ENCODE data around the gene MGP. TPM values are rescaled to one million over a fixed set of nuclear protein-coding genes. Genes with fewer than 3 reads are reported as not detected.

MGP gene
- polyA plus RNA-seq, 3 donors = not detected

DNA sequence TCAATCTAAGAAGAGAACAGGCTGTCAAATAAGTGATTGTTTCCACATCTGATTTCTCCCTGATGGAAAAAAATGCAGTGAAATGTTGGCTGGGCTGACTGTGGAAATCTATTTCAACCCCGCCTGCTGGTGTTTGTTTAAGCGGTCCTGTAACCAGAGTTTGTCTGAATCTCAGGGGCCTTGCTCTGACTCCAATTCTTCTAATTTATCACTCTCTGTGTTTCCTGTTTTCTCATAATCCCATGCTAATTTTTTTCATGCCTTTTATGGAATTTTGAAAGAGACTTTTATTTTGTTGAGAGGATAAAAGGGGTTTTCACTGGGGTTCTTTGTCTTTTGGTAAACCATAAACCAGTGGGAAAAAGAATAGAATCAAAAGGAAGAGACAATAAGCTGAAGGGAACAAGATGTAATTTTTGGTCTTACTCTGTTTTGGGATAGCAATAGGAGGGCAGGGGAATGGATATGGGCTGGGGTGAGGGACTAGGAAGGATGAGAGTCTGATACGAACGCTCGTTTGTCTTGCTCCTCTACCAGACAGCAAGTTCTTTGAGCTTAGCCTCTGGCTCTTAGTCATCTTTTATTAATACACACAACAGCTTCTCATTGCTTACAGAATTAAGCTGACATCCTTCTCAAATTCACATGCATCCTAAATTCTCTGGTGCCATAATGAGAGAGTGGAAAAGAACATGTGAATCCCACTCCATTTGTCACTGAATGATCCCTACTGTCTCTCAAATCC, 8.0 kb upstream of the MGP start:
- no peaks in the 10 kb centered on the region for H4K20me1 ChIP-seq (ENCODE audit: insufficient read depth, low read length)
- H3K27ac Mint-ChIP-seq = peak overlapping the region in 1 of 7 donors; percentile 43
- H3K79me2 ChIP-seq (ENCODE audit: insufficient read depth, low read length) = no peaks in the 10 kb centered on the region
- TF ChIP-seq, protein P1, sequence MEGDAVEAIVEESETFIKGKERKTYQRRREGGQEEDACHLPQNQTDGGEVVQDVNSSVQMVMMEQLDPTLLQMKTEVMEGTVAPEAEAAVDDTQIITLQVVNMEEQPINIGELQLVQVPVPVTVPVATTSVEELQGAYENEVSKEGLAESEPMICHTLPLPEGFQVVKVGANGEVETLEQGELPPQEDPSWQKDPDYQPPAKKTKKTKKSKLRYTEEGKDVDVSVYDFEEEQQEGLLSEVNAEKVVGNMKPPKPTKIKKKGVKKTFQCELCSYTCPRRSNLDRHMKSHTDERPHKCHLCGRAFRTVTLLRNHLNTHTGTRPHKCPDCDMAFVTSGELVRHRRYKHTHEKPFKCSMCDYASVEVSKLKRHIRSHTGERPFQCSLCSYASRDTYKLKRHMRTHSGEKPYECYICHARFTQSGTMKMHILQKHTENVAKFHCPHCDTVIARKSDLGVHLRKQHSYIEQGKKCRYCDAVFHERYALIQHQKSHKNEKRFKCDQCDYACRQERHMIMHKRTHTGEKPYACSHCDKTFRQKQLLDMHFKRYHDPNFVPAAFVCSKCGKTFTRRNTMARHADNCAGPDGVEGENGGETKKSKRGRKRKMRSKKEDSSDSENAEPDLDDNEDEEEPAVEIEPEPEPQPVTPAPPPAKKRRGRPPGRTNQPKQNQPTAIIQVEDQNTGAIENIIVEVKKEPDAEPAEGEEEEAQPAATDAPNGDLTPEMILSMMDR (IDR thresholded peaks at IDR 0.05) = no peak
- intact Hi-C loops (cut with micrococcal nuclease) = no loop called here
- WGBS (ENCODE audit: insufficient coverage) = 100% methylated on average over 2 of the region's 5 CpGs
- no peak overlapping the region for H3K4me3 Mint-ChIP-seq
- no peak for DNase-seq
- no peak overlapping the region for H3K9ac ChIP-seq (ENCODE audit: insufficient read depth, low read length, poor library complexity, severe bottlenecking)
- no peak overlapping the region for H2AFZ ChIP-seq (ENCODE audit: insufficient read depth, low read depth, low read length, poor library complexity, severe bottlenecking)
- H3K4me3 ChIP-seq (replicated peaks in 1 of 3; ENCODE audit: low read depth in 2 of 3, low read length in 3 of 3) = no peak overlapping the region
- H3K4me1 Mint-ChIP-seq = no peaks in the 10 kb centered on the region
- peaks cover 0 to 9% (median 4%) of the 10 kb centered on the region in 3 donors for H3K27me3 Mint-ChIP-seq (ENCODE audit: low read depth in 3 of 3)
- peaks cover 0 to 2% (median 0%) of the 10 kb centered on the region in 7 donors for H3K9me3 Mint-ChIP-seq
- no peaks in the 10 kb centered on the region for H3K36me3 ChIP-seq (replicated peaks in 1 of 2; ENCODE audit: control insufficient read depth in 1 of 2, insufficient read depth in 2 of 2, low read length in 2 of 2)
- peaks cover 0 to 7% of the 10 kb centered on the region in 2 donors for H3K27me3 ChIP-seq (ENCODE audit: control insufficient read depth in 2 of 2, insufficient read depth in 2 of 2, low read length in 2 of 2)
- no peaks in the 10 kb centered on the region for H3K36me3 Mint-ChIP-seq
- H3K4me1 ChIP-seq (ENCODE audit: control insufficient read depth in 1 of 2, insufficient read depth in 2 of 2, low read length in 2 of 2) = no peaks in the 10 kb centered on the region
- H3K4me2 ChIP-seq (replicated peaks; ENCODE audit: extremely low read depth, low read length, poor library complexity, severe bottlenecking) = no peak overlapping the region
- H3K27ac ChIP-seq (ENCODE audit: low read depth in 1 of 2, low read length in 2 of 2) = no peak overlapping the region
- H3K9me3 ChIP-seq (replicated peaks in 1 of 2; ENCODE audit: control insufficient read depth in 1 of 2, insufficient read depth in 1 of 2, low read length in 2 of 2) = no peaks in the 10 kb centered on the region

DNA sequence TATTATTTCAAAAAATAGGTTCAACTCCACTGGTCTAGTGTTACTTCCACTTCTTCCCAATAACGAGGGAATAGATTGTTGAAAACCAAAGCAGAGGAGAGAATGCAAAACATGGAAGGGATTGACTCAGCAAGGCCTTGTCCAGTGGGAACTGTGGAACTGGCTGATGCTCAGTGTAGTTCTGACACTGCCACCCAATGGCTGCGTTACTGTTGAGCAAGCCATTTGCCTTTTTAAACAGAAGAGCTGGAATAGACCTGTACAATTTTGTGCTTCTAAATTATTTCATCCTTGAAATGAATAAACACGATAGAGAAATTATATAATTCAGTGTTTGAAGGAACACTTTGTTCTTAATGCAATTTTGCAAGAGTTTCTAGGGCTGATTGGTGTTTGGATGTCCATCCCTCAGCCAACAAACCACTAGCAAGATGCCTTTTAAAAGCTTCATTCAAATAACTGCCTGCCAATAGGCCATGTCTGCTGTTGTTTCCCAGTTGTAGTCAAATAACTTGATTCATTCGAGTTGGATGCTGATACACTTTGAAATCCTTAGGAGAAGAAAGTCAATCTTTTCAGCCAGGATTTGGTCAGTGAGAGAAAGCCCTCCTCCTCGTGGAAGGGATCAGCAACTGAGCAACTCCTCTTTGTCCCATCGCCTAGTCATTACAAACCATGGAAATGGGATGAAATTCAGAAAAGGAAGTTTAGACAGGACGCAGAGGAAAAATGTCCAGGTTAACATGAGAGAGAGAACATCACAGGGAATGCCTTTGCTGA, 7.3 kb upstream of the MGP start:
- intact Hi-C loops (cut with micrococcal nuclease) = no loop called here
- Histone ChIP-seq H3K36me3 (replicated peaks in 1 of 2; ENCODE audit: control insufficient read depth in 1 of 2, insufficient read depth in 2 of 2, low read length in 2 of 2) (no peaks in the 10 kb centered on the region), H3K9ac (ENCODE audit: insufficient read depth, low read length, poor library complexity, severe bottlenecking) (no peak overlapping the region), H3K4me3 (replicated peaks in 1 of 3; ENCODE audit: low read depth in 2 of 3, low read length in 3 of 3) (no peak overlapping the region), H2AFZ (ENCODE audit: insufficient read depth, low read depth, low read length, poor library complexity, severe bottlenecking) (no peak overlapping the region), H3K4me1 (ENCODE audit: control insufficient read depth in 1 of 2, insufficient read depth in 2 of 2, low read length in 2 of 2) (no peaks in the 10 kb centered on the region), H3K27me3 (ENCODE audit: control insufficient read depth in 2 of 2, insufficient read depth in 2 of 2, low read length in 2 of 2) (peaks cover 0 to 7% of the 10 kb centered on the region in 2 donors), H3K79me2 (ENCODE audit: insufficient read depth, low read length) (no peaks in the 10 kb centered on the region), H4K20me1 (ENCODE audit: insufficient read depth, low read length) (no peaks in the 10 kb centered on the region), H3K9me3 (replicated peaks in 1 of 2; ENCODE audit: control insufficient read depth in 1 of 2, insufficient read depth in 1 of 2, low read length in 2 of 2) (no peaks in the 10 kb centered on the region), H3K27ac (ENCODE audit: low read depth in 1 of 2, low read length in 2 of 2) (no peak overlapping the region), H3K4me2 (replicated peaks; ENCODE audit: extremely low read depth, low read length, poor library complexity, severe bottlenecking) (no peak overlapping the region)
- Mint-ChIP-seq H3K9me3 (peaks cover 0 to 2% (median 0%) of the 10 kb centered on the region in 7 donors), H3K27me3 (ENCODE audit: low read depth in 3 of 3) (peaks cover 3 to 13% (median 7%) of the 10 kb centered on the region in 3 donors), H3K36me3 (no peaks in the 10 kb centered on the region), H3K4me3 (no peak overlapping the region), H3K4me1 (no peaks in the 10 kb centered on the region), H3K27ac (peak overlapping the region in 1 of 7 donors; percentile 57)
- DNase-seq = no peak
- TF ChIP-seq, protein P1 (IDR thresholded peaks at IDR 0.05) = no peak
- 77% methylated on average over 3 of the region's 7 CpGs for WGBS (ENCODE audit: insufficient coverage)

All from CD14-positive monocyte (primary cell).